ENCODE results near the gene OR2M5.

GRCh38 chr1:248114890-248115289 is 30.1 kb upstream of the OR2M5 start:
- TF ChIP-seq CTCF (conservative IDR thresholded peaks at IDR 0.05 in 1 of 2, IDR thresholded peaks at IDR 0.05 in 1 of 2; ENCODE audit: low read depth in 1 of 2, low read length in 2 of 2), result no peak
- TF ChIP-seq EZH2 (IDR thresholded peaks at IDR 0.05; ENCODE audit: low read length, missing control alignments), result no peak

Data from fibroblast of lung (primary cell).